Forelimb muscle (tissue), 1 donor: Measurements from ENCODE around the gene CHAC1. TPM values are rescaled to one million over a fixed set of nuclear protein-coding genes. Genes with fewer than 3 reads are reported as not detected.

Experiments used
- DNase-seq: peaks from one replicate; pipeline ENCODE4 v3.0.0-alpha.2; 2013; ENCODE audit warnings: low read depth
- polyA plus RNA-seq: library from polyadenylated mRNA; unstranded; fragments of 120-200 nt; gene quantifications from one replicate; pipeline ENCODE4 v1.2.1, GENCODE V29; 2013; ENCODE audit not compliant: insufficient read length

The CHAC1 gene
- polyA plus RNA-seq, 1 donor = 9.5 TPM

- no peak for DNase-seq
These were observed 29.7 kb upstream of the CHAC1 start for GRCh38 chr15:40923551-40923950.

GRCh38 chr15:40925495-40925862, 27.8 kb upstream of the CHAC1 start:
- no peak for DNase-seq

GRCh38 chr15:40925863-40926658, 27.2 kb upstream of the CHAC1 start:
- no peak for DNase-seq

- no peak for DNase-seq
These were observed 26.4 kb upstream of the CHAC1 start for GRCh38 chr15:40926659-40927494.

GRCh38 chr15:40927495-40927872, 25.8 kb upstream of the CHAC1 start:
- no peak for DNase-seq

GRCh38 chr15:40927873-40928806, 25.1 kb upstream of the CHAC1 start:
- DNase-seq = no peak

- DNase-seq = no peak
These were observed 24.2 kb upstream of the CHAC1 start, which contains the start of gene DLL4 for GRCh38 chr15:40928821-40929659. DLL4 (plus strand) TSS chr15:40929340; CDS start chr15:40929669, 329 bp downstream.

GRCh38 chr15:40929660-40930429, 23.4 kb upstream of the CHAC1 start:
- DNase-seq = no peak

- DNase-seq = no peak
These were observed 22.6 kb upstream of the CHAC1 start for GRCh38 chr15:40930430-40931299.

GRCh38 chr15:40931300-40932142, 21.8 kb upstream of the CHAC1 start:
- no peak for DNase-seq

- DNase-seq = no peak
These were observed 21.1 kb upstream of the CHAC1 start for GRCh38 chr15:40932156-40932555.

- no peak for DNase-seq
These were observed 20.4 kb upstream of the CHAC1 start for GRCh38 chr15:40932649-40933516.

GRCh38 chr15:40933517-40933902, 19.8 kb upstream of the CHAC1 start:
- no peak for DNase-seq

GRCh38 chr15:40934457-40934856, 18.8 kb upstream of the CHAC1 start:
- no peak for DNase-seq

GRCh38 chr15:40936234-40936708, 17.0 kb upstream of the CHAC1 start:
- DNase-seq = no peak

GRCh38 chr15:40936709-40937666, 16.3 kb upstream of the CHAC1 start:
- DNase-seq = no peak
